ENCODE data around the gene LMTK3. TPM values are rescaled to one million over a fixed set of nuclear protein-coding genes. Genes with fewer than 3 reads are reported as not detected.

LMTK3 gene
- polyA plus RNA-seq, 4 donors = 0.41 to 5.3 (median 2.0) TPM

Other genes starting within 250 kb of the LMTK3 start
- 1 to 10 TPM; 5.1 to 7.8 (median 6.7) TPM for gene ZNF114, start 241.8 kb downstream of the LMTK3 start, polyA plus RNA-seq (ENCODE audit: insufficient read length in 4 of 4)
- gene EMP3, start 186.3 kb downstream of the LMTK3 start, polyA plus RNA-seq (ENCODE audit: insufficient read length in 4 of 4) = 100 to 1,000 TPM in 1 of 4 donors, 10 to 100 TPM in 3; 68.5 to 190 (median 82.6) TPM
- 10 to 100 TPM in 3 of 4 donors, 1 to 10 TPM in 1; 4.0 to 14.2 (median 11.8) TPM for gene TMEM143, start 147.9 kb downstream of the LMTK3 start, polyA plus RNA-seq (ENCODE audit: insufficient read length in 4 of 4)
- gene SYNGR4, start 147.5 kb downstream of the LMTK3 start, polyA plus RNA-seq (ENCODE audit: insufficient read length in 4 of 4) = under 1 TPM; 0.14 to 0.44 (median 0.33) TPM
- gene KDELR1, start 120.3 kb downstream of the LMTK3 start, polyA plus RNA-seq (ENCODE audit: insufficient read length in 4 of 4) = 100 to 1,000 TPM; 203 to 255 (median 230) TPM
- 1 to 10 TPM in 1 of 4 donors, under 1 TPM in 3; 0.54 to 2.2 (median 0.67) TPM for gene GRIN2D, start 118.2 kb downstream of the LMTK3 start, polyA plus RNA-seq (ENCODE audit: insufficient read length in 4 of 4)
- gene GRWD1, start 65.9 kb downstream of the LMTK3 start, polyA plus RNA-seq (ENCODE audit: insufficient read length in 4 of 4) = 10 to 100 TPM; 18.0 to 28.1 (median 24.7) TPM
- gene KCNJ14, start 56.3 kb downstream of the LMTK3 start, polyA plus RNA-seq (ENCODE audit: insufficient read length in 4 of 4) = 1 to 10 TPM in 1 of 4 donors, under 1 TPM in 3; 0.54 to 1.2 (median 0.85) TPM
- 100 to 1,000 TPM in 1 of 4 donors, 10 to 100 TPM in 3; 72.4 to 106 (median 78.0) TPM for gene CYTH2, start 42.5 kb downstream of the LMTK3 start, polyA plus RNA-seq (ENCODE audit: insufficient read length in 4 of 4)
- gene SULT2B1, start 40.3 kb upstream of the LMTK3 start, polyA plus RNA-seq (ENCODE audit: insufficient read length in 4 of 4) = under 1 TPM; 0.10 to 0.60 (median 0.39) TPM
- under 1 TPM in 1 of 4 donors, not detected in 3; 0.15 TPM for gene SPACA4, start 94.9 kb upstream of the LMTK3 start, polyA plus RNA-seq (ENCODE audit: insufficient read length in 4 of 4)
- gene FAM83E, start 103.2 kb upstream of the LMTK3 start, polyA plus RNA-seq (ENCODE audit: insufficient read length in 4 of 4) = 1 to 10 TPM in 2 of 4 donors, under 1 TPM in 1, not detected in 1; 0.79 to 3.4 (median 1.9) TPM
- gene RPL18, start 107.3 kb upstream of the LMTK3 start, polyA plus RNA-seq (ENCODE audit: insufficient read length in 4 of 4) = 1,000 to 10,000 TPM; 1,033 to 1,349 (median 1,082) TPM
- gene SPHK2, start 107.7 kb upstream of the LMTK3 start, polyA plus RNA-seq (ENCODE audit: insufficient read length in 4 of 4) = 10 to 100 TPM in 3 of 4 donors, 1 to 10 TPM in 1; 8.4 to 34.8 (median 17.7) TPM
- 10 to 100 TPM in 3 of 4 donors, 1 to 10 TPM in 1; 9.8 to 17.3 (median 13.9) TPM for gene DBP, start 125.5 kb upstream of the LMTK3 start, polyA plus RNA-seq (ENCODE audit: insufficient read length in 4 of 4)
- gene CA11, start 134.4 kb upstream of the LMTK3 start, polyA plus RNA-seq (ENCODE audit: insufficient read length in 4 of 4) = 10 to 100 TPM; 18.2 to 58.7 (median 27.4) TPM
- 1 to 10 TPM in 2 of 4 donors, under 1 TPM in 2; 0.83 to 1.9 (median 1.2) TPM for gene NTN5, start 161.2 kb upstream of the LMTK3 start, polyA plus RNA-seq (ENCODE audit: insufficient read length in 4 of 4)
- gene FUT2, start 184.1 kb upstream of the LMTK3 start, polyA plus RNA-seq (ENCODE audit: insufficient read length in 4 of 4) = 1 to 10 TPM; 1.3 to 4.5 (median 2.5) TPM
- gene MAMSTR, start 207.9 kb upstream of the LMTK3 start, polyA plus RNA-seq (ENCODE audit: insufficient read length in 4 of 4) = 10 to 100 TPM in 1 of 4 donors, 1 to 10 TPM in 3; 4.5 to 13.3 (median 8.5) TPM
- 10 to 100 TPM; 11.5 to 17.3 (median 13.1) TPM for gene RASIP1, start 228.8 kb upstream of the LMTK3 start, polyA plus RNA-seq (ENCODE audit: insufficient read length in 4 of 4)
- under 1 TPM; 0.08 to 0.53 (median 0.37) TPM for gene IZUMO1, start 235.1 kb upstream of the LMTK3 start, polyA plus RNA-seq (ENCODE audit: insufficient read length in 4 of 4)
- gene FUT1, start 240.8 kb upstream of the LMTK3 start, polyA plus RNA-seq (ENCODE audit: insufficient read length in 4 of 4) = 1 to 10 TPM in 3 of 4 donors, under 1 TPM in 1; 0.67 to 3.5 (median 3.2) TPM
- not detected for gene FGF21, start 243.7 kb upstream of the LMTK3 start, polyA plus RNA-seq (ENCODE audit: insufficient read length in 4 of 4)